ENCODE data around the gene USP3. TPM values are rescaled to one million over a fixed set of nuclear protein-coding genes. Genes with fewer than 3 reads are reported as not detected.
"Not testable (repeated sequence)": the region's sequence is repeated elsewhere in the genome, so short reads cannot be mapped to it uniquely, and the experiment has no call there.

Gene USP3
- total and polyA plus RNA-seq, 7 donors: 9.4 to 13.6 (median 10.9) TPM

DNA sequence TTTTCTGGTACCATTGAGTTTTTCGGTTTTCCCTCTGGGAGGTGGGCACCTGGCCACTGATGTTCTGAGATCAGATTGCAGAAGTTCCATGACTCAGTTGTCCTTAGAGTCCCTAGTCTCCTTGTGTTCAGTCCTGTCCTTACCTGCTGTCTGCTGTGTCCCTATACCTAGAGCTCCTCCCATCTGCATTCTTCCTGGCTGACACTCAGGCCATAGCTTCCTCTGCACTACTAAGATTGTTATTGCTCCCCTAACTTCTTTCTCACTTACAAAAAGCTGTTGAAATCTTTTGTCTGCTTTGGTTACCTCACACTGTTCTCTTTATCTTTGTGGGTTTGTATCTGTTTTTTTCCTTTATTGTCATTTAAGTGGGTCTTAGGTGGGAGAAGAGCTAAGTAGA lies 13.2 kb downstream of the USP3 start:
- intact Hi-C loops (cut with DNase I): no loop called here
- ATAC-seq: no peak
- Histone ChIP-seq H3K4me1 (peaks cover 76% of the 10 kb centered on the region), H3K27ac (no peak overlapping the region), H3K36me3 (ENCODE audit: insufficient read depth in 1 of 2, low read depth in 1 of 2) (no peaks in the 10 kb centered on the region), H3K9me3 (no peaks in the 10 kb centered on the region), H3K4me3 (no peak overlapping the region), H3K27me3 (ENCODE audit: insufficient read depth in 3 of 3, low read length in 2 of 3) (no peaks in the 10 kb centered on the region)
- WGBS, 3 donors: 75 to 90% (median 83%) methylated on average over 1 of the region's 1 CpG
- DNase-seq: no peak
- TF ChIP-seq, protein P1, sequence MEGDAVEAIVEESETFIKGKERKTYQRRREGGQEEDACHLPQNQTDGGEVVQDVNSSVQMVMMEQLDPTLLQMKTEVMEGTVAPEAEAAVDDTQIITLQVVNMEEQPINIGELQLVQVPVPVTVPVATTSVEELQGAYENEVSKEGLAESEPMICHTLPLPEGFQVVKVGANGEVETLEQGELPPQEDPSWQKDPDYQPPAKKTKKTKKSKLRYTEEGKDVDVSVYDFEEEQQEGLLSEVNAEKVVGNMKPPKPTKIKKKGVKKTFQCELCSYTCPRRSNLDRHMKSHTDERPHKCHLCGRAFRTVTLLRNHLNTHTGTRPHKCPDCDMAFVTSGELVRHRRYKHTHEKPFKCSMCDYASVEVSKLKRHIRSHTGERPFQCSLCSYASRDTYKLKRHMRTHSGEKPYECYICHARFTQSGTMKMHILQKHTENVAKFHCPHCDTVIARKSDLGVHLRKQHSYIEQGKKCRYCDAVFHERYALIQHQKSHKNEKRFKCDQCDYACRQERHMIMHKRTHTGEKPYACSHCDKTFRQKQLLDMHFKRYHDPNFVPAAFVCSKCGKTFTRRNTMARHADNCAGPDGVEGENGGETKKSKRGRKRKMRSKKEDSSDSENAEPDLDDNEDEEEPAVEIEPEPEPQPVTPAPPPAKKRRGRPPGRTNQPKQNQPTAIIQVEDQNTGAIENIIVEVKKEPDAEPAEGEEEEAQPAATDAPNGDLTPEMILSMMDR (IDR thresholded peaks at IDR 0.05): no peak

DNA sequence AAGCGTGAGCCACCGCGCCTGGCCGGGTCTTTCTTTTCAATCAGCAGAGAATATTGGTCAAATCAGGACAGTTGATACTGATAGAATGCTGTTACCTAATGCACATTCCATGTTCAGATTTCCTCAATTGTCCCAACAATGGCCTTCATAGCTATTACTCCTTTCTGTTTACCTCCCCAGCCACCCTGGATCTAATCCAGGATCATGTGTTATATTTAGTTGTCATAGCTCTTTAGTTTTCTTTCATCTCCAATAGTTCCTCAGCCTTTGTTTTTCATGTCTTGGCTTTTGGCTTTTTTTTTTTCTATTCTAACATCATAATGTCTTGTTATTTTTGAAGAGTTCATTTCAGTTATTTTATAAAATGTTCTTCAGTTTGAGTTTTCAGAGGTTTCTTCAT lies 14.6 kb downstream of the USP3 start:
- TF ChIP-seq, protein P1 (IDR thresholded peaks at IDR 0.05): no peak
- WGBS, 3 donors: 95 to 100% (median 98%) methylated on average over 4 of the region's 4 CpGs
- ATAC-seq (no peak), DNase-seq (no peak)
- Histone ChIP-seq H3K9me3 (no peaks in the 10 kb centered on the region), H3K27me3 (ENCODE audit: insufficient read depth in 3 of 3, low read length in 2 of 3) (no peaks in the 10 kb centered on the region), H3K36me3 (ENCODE audit: insufficient read depth in 1 of 2, low read depth in 1 of 2) (no peaks in the 10 kb centered on the region), H3K27ac (no peak overlapping the region), H3K4me1 (peaks cover 80% of the 10 kb centered on the region), H3K4me3 (no peak overlapping the region)
- intact Hi-C loops (cut with DNase I): no loop called here

DNA sequence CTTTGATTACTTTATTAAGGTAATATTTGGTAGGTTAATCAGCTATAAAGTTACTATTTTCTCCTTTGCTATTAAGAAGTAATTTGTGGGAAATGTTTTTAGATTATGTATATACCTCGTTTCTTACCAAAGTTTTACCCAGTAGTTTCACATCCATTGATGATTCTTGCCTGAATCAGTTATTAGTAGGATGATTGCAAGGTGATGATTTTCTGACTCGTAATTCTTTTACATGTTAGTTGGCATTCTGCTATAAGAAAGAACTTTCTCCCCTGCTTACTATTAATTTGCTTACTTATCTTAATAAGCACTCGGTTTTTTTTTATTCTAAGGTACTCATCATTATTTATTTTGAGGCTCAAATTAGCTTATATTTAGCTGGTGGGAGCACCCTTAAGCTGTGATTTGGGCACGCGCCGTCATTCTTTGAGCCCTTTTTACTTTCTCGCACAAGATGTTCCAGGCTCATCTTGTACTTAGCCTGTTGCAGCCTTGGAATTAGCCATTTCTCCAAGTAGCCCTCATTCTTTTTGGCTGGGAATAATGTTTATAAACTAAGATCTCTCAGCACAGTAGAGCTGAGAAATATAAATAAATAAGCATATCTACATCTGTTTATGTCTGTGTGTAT lies 15.3 kb downstream of the USP3 start:
- WGBS, 3 donors: 49 to 86% (median 79%) methylated on average over 7 of the region's 7 CpGs
- Histone ChIP-seq H3K9me3 (no peaks in the 10 kb centered on the region), H3K27me3 (ENCODE audit: insufficient read depth in 3 of 3, low read length in 2 of 3) (no peaks in the 10 kb centered on the region), H3K36me3 (ENCODE audit: insufficient read depth in 1 of 2, low read depth in 1 of 2) (no peaks in the 10 kb centered on the region), H3K27ac (no peak overlapping the region), H3K4me3 (no peak overlapping the region), H3K4me1 (peaks cover 78% of the 10 kb centered on the region)
- ATAC-seq (peak in 1 of 4 donors; percentile 59), DNase-seq (no peak)
- TF ChIP-seq, protein P1 (IDR thresholded peaks at IDR 0.05): no peak
- intact Hi-C loops (cut with DNase I): no loop called here

- H3K4me3 ChIP-seq; DNase-seq; H3K27me3 ChIP-seq (ENCODE audit: insufficient read depth in 3 of 3, low read length in 2 of 3); H3K9me3 ChIP-seq; H3K36me3 ChIP-seq (ENCODE audit: insufficient read depth in 1 of 2, low read depth in 1 of 2); H3K27ac ChIP-seq; intact Hi-C loops (cut with DNase I): not testable (repeated sequence)
- 56 to 76% (median 66%) methylated on average over 7 of the region's 7 CpGs for WGBS, 3 donors
- peak in 1 of 4 donors; percentile 15 for ATAC-seq
- H3K4me1 ChIP-seq: peaks cover 77% of the 10 kb centered on the region
Measured at GRCh38 chr15:63520462-63520861, 16.1 kb downstream of the USP3 start.

DNA sequence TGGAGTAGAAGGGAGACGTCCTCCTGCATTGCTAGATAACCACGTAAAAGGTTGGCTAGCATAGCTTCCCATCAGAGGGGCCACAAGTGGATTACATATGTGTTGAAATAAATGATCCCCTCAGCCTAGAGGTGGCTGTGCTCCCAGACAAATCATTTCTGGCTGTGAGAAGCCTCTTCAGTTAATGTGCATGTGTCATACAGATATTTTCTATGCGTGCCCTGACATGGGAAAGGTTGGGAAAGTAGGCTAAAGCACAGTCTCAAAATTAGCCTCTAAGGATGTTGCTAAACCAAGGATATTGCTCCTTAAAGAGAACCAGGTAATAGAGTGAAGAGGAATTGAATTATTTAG lies 17.8 kb downstream of the USP3 start:
- intact Hi-C loops (cut with DNase I): no loop called here
- Histone ChIP-seq H3K9me3 (no peaks in the 10 kb centered on the region), H3K36me3 (ENCODE audit: insufficient read depth in 1 of 2, low read depth in 1 of 2) (no peaks in the 10 kb centered on the region), H3K27me3 (ENCODE audit: insufficient read depth in 3 of 3, low read length in 2 of 3) (no peaks in the 10 kb centered on the region), H3K4me1 (peaks cover 71% of the 10 kb centered on the region), H3K27ac (peak overlapping the region; percentile 47), H3K4me3 (no peak overlapping the region)
- TF ChIP-seq, protein P1 (IDR thresholded peaks at IDR 0.05): no peak
- peak; percentile 44 to 90 (median 78) for ATAC-seq
- 30 to 44% (median 39%) methylated on average over 3 of the region's 3 CpGs for WGBS, 3 donors
- no peak for DNase-seq

Measured in psoas muscle (tissue), 8 donors.